Measurements from ENCODE around the gene C6orf58. TPM values are rescaled to one million over a fixed set of nuclear protein-coding genes. Genes with fewer than 3 reads are reported as not detected.

C6orf58 gene
- total RNA-seq, 6 experiments from 2014 or later: not detected

GRCh38 chr6:127570739-127571389 lies 6.1 kb upstream of the C6orf58 start:
- intact Hi-C loops (cut with DNase I): no loop called here
- ATAC-seq (no peak), DNase-seq (no peak)
- Histone ChIP-seq H3K27ac (no peak overlapping the region), H3K27me3 (peaks cover 0 to 3% of the 10 kb centered on the region in 2 donors), H3K4me1 (no peaks in the 10 kb centered on the region), H3K9me3 (no peaks in the 10 kb centered on the region), H3K36me3 (no peaks in the 10 kb centered on the region), H3K4me3 (no peak overlapping the region)
- 54% methylated on average over 1 of the region's 1 CpG for WGBS (ENCODE audit: insufficient coverage, low coverage, low lambda C conversion rate, missing lambda C conversion rate)
- TF ChIP-seq POLR2A (IDR thresholded peaks at IDR 0.05): no peak

GRCh38 chr6:127578900-127579299 lies 1.9 kb downstream of the C6orf58 start:
- intact Hi-C loops (cut with DNase I): no loop called here
- ATAC-seq (no peak), DNase-seq (no peak)
- TF ChIP-seq CTCF (IDR thresholded peaks at IDR 0.05) (no peak), POLR2A (IDR thresholded peaks at IDR 0.05) (no peak)
- no peaks in the 10 kb centered on the region for H3K36me3 ChIP-seq
- H3K4me3 ChIP-seq: no peak overlapping the region
- WGBS (ENCODE audit: insufficient coverage, low coverage, low lambda C conversion rate, missing lambda C conversion rate): 37% methylated on average over 3 of the region's 3 CpGs
- no peak overlapping the region for H3K27ac ChIP-seq
- no peaks in the 10 kb centered on the region for H3K4me1 ChIP-seq
- no peaks in the 10 kb centered on the region for H3K27me3 ChIP-seq
- no peaks in the 10 kb centered on the region for H3K9me3 ChIP-seq

- TF ChIP-seq POLR2A (IDR thresholded peaks at IDR 0.05) (no peak), CTCF (IDR thresholded peaks at IDR 0.05) (no peak)
- H3K9me3 ChIP-seq: no peaks in the 10 kb centered on the region
- H3K36me3 ChIP-seq: no peaks in the 10 kb centered on the region
- DNase-seq (no peak), ATAC-seq (no peak)
- no peak overlapping the region for H3K4me3 ChIP-seq
- no peak overlapping the region for H3K27ac ChIP-seq
- H3K27me3 ChIP-seq: no peaks in the 10 kb centered on the region
- intact Hi-C loops (cut with DNase I): no loop called here
- no peaks in the 10 kb centered on the region for H3K4me1 ChIP-seq
Measured at GRCh38 chr6:127581576-127581975, 4.6 kb downstream of the C6orf58 start.

DNA sequence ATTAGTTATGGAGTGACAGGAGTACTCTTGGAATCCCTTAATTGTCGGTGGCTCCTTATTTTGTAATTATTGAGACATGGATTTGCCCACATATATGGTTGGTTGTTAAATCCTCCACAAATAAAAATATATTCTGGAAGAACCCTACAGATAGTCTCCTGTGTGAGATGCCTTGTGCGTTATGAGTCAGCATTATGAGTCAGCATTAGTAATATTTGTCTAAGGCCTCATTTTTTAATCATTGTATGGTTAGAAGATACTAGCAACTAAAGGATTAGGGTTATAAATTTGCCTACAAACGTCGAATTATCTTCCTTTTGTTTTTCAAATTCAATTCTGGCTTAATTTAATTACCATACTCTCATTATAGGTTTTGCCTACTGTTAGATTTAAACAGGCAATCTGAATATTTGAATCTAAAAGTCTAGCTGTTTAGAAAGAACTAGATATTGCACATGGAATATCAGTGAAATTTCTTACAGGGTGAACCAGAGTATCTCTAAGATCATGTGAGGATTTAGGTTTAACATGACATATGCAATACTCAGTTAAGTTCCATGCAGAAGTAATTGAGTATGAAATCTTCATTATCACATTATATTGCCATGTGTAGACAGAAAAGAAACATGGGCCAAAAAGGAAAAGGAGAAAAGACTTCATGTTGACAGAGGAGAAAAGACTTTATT lies 5.9 kb downstream of the C6orf58 start:
- ATAC-seq (no peak), DNase-seq (no peak)
- 54% methylated on average over 4 of the region's 4 CpGs for whole genome bisulfite sequencing (ENCODE audit: insufficient coverage, low coverage, low lambda C conversion rate, missing lambda C conversion rate)
- Histone ChIP-seq H3K36me3 (no peaks in the 10 kb centered on the region), H3K4me1 (no peaks in the 10 kb centered on the region), H3K27me3 (no peaks in the 10 kb centered on the region), H3K9me3 (no peaks in the 10 kb centered on the region), H3K27ac (no peak overlapping the region), H3K4me3 (no peak overlapping the region)
- TF ChIP-seq POLR2A (IDR thresholded peaks at IDR 0.05) (no peak), CTCF (IDR thresholded peaks at IDR 0.05) (no peak)
- intact Hi-C loops (cut with DNase I): no loop called here

- intact Hi-C loops (cut with DNase I): no loop called here
- Histone ChIP-seq H3K4me1 (no peaks in the 10 kb centered on the region), H3K36me3 (no peaks in the 10 kb centered on the region), H3K27me3 (no peaks in the 10 kb centered on the region), H3K4me3 (no peak overlapping the region), H3K9me3 (no peaks in the 10 kb centered on the region), H3K27ac (no peak overlapping the region)
- no peak for TF ChIP-seq POLR2A (IDR thresholded peaks at IDR 0.05)
- no peak for TF ChIP-seq CTCF (IDR thresholded peaks at IDR 0.05)
- WGBS (ENCODE audit: insufficient coverage, low coverage, low lambda C conversion rate, missing lambda C conversion rate): 77% methylated on average over 2 of the region's 2 CpGs
- DNase-seq: no peak
- no peak for ATAC-seq
Measured at GRCh38 chr6:127585123-127585522, 8.1 kb downstream of the C6orf58 start.

All from right lobe of liver (tissue), 6 donors.